IPS-11a (cell line): ENCODE results near the gene ERN2.

Experiments used
- H3K4me3 ChIP-seq: one replicate; pipeline ENCODE4 v1.5.1; 2013; ENCODE audit warnings: low read depth, low read length, control low read depth

ERN2 gene

DNA sequence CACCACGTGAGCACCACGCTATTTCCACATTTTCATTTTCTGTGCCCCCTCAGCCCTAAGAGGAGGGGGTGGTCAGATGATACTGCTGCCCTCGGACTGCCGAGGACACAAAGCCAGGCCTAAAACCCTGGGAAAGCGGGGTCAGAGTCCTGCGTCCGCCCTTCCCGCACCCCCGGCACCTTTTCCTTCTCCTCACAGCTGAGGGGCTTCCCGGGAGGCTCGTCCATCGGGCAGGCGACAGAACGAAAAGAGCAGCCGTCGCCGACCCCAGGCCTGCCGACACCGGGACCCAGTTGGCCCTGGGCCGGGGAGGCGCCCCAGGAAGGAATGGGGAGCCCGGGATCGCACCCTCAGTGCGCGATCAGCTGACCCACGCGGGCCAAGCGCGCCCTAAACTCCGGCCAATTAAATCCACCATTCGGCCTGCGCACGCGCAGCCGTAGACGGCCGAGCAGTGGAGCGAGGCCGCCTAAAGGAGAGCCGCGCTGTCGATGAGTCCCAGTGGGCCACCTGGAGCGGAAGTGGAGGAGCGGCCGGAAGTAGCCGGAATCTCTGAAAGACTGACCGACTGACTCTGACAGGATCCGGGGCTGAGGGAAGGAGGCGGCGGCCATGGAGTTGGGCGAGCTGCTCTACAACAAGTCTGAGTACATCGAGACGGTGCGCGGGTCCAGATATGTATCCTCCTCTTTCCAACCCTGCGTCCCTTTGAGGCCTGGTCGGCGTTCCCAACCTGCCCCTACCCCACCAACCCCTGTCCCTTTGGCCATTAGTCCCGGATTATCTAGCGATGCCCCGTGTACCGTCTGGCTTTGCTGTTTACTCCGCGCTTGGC is 71.9 kb downstream of the ERN2 start, which contains the start of the genes DCTN5 and PALB2:
DCTN5 (plus strand) TSS at position 536 of the 835 bp plus-strand sequence; CDS start at position 613, 77 bp downstream.
PALB2 (minus strand) TSS at position 380 of the 835 bp plus-strand sequence; CDS start at position 227, 153 bp downstream.
- peak within 1 kb of the TSS; percentile 99 for H3K4me3 ChIP-seq

DNA sequence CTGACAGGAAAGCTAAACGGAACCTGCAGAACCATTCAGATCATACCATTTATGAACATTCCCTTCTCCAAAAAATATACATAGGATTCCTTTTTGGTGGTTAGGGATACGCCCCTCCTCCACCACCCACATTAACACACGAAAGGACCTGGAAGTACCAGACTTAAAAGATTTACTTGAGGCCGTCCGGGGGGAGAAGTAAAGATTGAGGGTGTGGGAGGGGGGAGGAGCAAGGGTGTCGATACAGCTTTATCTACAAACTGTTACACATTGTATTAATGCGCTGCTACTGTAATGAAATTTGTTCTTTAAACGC is 72.4 kb downstream of the ERN2 start:
- H3K4me3 ChIP-seq, result peak overlapping the region; percentile 99
